RPMI8226 (cell line): ENCODE measurements around the gene ALDH1L2.
A peak's percentile ranks its signal among the peaks of the same experiment; 100 is the strongest.
"Not testable (repeated sequence)": the region's sequence is repeated elsewhere in the genome, so short reads cannot be mapped to it uniquely, and the experiment has no call there.

Experiments used
- DNase-seq: peaks from one replicate; pipeline ENCODE4 v3.0.0-alpha.2; 2015

The ALDH1L2 gene

DNA sequence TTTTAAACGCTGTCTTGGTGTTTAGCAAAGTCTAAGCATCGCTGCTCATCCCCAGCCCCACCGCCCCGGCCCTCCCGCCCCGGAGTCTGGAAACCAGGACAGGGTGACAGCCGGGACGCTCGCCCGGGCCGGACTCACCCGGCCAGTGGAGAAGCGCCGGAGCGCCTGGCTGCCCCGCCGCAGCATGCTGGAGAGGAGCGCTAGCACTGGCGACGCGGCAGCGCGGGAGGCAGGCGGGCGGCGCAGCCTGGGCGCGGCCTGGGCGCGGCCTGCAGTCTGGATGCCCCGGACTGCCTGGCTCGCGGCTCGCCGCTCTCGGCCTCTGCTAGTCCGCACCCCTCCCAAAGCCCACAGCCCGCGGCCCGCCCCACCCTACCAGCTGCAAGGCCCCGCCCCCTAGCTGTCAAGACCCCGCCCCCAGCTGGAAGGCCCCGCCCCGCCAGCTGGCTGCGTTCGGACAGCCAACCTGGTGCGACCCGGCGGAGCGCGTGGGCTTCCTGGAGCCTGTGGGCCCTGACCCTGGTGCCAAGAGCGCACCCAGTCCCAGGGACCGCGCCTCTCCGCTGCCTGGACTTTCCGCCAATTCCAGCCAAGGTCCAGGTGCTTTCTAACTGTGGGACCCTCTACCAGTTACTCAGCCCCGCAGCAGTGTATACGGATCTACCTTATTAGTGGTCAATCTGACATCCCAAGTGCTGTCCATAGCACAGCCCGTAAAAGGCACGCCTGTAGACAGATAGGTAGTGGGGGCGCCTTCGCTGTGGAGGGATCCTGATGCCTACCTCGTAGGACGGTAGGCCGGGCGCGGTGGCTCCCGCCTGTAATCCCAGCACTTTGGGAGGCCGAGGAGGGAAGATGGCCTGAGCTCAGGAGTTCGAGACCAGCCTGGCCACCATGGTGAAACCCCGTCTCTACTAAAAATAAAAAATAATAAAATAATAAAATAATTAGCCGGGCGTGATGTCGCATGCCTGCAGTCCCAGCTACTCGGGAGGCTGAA, at the start of gene ALDH1L2:
ALDH1L2 (minus strand) TSS at position 208 of the 1,000 bp plus-strand sequence; CDS start at position 186, 22 bp downstream.
- peak; percentile 49 for DNase-seq

DNA sequence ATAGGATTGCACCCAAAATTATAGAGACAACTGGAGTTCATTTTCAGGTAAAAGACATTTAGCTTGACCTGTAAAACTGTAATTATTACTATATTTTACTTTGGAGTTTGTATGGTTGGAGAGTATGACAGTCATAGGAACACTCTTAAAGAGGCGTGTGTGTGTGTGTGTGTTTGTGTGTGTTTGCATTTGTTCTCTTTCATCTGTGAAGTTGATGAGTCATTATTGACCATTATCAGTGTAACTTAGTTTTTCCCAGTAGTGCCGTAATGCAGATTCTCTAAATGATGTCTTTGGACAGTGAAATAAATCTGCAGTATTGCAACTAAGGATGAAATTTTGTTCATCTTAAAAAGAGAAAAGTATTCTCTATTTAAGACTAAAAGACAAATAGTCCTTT, 36.3 kb upstream of the ALDH1L2 start:
- DNase-seq, result no peak

DNA sequence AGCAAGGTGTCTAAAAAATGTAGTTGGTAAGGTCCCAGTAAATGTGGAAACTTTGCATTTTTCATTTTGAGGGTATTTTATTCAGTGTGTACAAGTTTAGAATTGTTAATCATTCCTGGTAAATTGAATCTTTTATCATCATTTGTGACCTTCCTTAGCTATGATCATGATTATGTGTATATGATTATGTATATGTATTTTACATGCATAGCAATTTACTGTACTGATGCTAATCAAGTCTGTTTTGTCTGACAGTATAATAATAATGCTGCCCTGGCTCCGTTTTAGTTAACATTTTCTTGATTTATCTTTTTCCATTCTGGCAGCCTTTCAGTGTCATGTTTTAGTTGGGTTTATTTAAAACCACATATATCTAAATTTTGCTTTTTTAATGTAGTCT, 32.7 kb upstream of the ALDH1L2 start:
- no peak for DNase-seq

DNA sequence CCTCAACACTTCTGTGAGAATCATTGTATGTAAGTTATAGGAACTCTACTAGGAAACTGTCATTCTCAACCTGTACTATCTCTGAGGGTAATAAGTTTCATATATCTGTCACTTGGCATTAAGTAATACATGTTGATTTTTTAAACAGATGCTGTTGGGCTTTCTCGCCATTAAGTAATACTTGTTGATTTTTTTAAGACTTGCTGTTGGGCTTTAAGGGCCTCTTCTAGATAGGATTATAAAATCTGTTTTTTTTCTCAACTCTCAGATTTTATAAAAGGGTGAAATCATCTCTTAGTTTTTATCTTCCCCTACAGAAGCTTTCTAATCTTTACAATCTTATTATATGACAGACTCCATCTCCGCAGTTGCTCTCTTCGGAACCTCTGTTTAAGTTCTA, 28.8 kb upstream of the ALDH1L2 start:
- no peak for DNase-seq

DNA sequence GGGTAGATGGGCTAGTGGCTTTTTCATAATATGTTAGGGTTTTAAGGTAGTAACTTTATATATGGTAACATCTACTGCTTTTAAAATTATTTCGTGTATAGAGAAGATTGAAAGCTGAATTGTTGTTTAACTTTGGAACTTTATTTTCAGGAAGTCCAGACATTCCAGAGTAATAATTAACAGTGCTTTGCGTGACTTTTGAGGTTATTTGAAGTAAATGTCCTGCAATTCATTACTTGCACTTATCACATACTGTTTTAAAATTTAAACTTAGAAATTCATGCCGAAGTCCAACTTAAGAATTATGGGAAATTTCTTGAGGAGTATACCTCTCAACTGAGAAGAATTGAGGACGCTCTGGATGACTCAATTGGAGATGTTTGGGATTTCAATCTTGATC, 26.6 kb upstream of the ALDH1L2 start:
- DNase-seq, result no peak

DNA sequence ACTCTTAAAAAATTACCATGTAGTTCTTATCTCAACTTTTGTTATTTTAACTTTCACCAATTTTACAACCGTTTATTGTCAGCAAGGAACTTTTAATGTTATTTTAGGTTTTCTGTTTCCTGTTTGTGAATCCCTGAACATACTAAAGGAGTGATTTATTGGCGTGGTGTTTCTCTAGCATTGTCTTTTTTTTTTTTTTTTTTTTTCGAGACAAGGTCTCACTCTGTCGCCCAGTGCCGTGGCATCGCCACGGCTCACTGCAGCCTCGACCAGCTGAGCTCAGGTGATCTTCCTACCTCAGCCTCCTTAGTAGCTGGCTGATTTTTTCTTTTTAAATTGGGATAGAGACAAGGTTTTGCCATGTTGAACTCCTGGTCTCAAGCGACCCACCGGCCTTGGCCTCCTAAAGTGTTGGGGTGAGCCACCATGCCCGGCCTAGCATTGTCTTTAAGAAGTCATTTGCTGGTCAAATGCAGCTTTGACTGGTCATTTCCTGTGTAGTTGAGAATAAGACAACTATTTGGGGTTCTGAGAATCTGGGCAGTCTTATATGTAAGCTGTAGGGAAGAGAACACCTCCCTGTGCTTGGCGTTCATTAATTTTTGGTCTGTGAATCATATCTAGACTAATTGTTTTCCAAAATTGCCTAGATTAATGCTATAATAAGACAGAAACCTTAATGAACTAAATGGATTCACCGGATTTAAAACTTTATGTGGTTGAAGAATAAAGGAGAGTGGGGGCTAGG, 25.4 kb upstream of the ALDH1L2 start:
- DNase-seq, result peak; percentile 9

DNA sequence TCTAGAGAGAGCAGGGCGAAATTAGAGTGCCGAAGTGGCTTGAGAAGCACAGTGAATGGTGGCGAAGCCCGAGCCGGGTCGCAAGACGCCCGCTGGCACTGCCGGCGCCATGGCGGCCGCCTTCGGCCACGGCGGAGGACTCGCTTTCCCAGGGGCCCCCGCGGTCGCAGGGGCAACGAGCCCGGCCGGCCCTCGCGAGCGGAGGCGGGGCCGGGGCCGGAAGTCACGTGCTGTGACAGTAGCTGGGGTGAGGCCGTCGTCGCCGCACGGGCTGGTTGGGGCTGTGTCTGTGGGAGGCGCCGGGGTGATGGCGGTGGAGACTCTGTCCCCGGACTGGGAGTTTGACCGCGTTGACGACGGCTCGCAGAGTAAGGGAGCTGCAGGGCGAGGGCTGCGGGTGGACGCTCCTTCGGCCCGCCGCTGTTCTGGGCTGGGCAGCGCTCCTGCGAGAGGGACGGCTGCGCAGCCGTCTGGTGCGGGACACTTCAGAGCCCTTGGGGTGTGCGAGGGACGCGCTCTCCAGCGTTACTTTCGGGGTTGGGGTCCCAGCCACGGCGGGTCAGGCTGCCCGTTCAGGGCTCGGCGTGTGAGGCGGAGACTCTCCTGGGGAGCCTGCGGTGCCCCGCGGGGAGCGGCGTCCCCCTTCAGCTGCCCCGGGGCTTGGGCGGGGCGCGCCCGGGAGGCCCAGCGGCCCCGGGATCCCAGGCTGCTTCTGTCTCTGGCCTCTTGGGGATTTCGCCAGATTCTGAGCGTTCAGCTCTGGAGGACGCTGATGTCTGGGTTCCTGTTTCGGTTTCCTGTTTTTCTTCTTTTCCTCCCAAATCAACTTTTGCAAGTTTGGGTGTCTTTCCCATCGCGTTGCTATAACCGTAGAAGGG, 23.5 kb upstream of the ALDH1L2 start, which contains the start of gene WASHC4:
WASHC4 (plus strand) TSS at position 238 of the 878 bp plus-strand sequence; CDS start at position 308, 70 bp downstream.
- DNase-seq, result peak; percentile 92

DNA sequence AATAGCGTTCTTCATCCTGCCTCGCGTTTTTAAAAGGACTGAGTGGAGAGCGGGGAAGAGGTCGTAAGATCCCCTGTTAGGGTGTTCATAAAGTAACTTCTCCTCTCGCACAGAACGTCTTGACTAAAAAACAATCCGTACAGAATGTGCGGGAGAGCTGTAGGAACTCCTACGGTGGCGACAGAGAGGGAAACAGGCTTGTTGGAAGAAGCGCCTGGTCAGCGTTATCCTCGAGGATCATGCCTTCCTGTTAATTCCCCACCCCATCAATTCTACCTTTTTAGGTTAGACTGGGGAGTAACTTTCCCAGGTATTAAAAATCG, 22.9 kb upstream of the ALDH1L2 start:
- DNase-seq, result no peak

DNA sequence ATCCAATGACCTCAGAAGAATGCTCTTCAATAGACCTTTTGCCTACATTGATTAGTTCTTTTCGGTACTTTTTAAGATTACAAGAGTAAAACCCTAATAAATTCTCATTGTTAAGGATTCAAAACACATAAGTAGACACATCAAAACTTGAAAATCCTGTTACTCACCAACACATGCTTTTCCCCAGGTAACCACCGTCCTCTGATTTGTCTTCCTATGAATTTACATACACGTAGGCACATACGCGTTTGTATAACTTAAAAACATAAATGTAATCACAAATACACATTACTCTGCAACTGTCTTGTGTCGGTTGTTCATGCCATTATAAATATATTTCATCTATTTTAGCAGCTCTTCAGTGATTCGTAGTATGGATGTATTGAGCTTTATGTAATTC, 22.4 kb upstream of the ALDH1L2 start:
- DNase-seq, result no peak

DNA sequence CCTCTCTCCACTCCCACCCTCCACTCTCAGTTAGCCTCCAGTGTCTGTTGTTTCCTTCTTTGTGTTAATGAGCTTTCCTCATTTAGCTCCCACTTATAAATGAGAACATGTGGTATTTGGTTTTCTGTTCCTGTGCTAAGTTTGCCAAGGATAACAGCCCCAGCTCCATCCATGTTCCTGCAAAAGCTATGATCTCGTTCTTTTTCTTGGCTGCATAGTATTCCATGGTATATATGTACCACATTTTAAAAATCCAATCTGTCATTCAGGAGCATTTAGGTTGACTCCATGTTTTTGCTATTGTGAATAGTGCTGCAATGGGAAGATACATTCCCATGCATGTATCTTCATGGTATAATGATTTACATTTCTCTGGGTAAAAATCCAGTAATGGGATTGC, 20.5 kb upstream of the ALDH1L2 start:
- DNase-seq, result no peak

DNA sequence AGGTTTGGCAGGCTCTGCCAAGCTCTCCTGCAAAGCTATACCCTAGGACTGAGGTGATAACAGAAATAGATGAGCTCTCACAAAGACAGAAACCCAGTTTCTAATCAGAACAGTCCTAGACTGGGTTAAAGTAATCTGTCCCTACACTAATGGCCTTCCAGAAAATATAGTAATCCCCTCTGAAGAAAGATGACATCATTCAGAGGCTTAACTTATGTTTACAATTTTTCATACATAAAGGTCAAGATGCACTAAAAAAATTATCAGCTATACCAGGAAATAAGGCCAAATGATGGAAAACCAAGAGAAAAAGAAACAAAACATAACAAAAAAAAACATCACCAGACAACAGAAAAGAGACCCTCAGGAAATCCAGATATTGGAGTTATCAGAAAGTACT, 18.4 kb upstream of the ALDH1L2 start:
- DNase-seq, result no peak

DNA sequence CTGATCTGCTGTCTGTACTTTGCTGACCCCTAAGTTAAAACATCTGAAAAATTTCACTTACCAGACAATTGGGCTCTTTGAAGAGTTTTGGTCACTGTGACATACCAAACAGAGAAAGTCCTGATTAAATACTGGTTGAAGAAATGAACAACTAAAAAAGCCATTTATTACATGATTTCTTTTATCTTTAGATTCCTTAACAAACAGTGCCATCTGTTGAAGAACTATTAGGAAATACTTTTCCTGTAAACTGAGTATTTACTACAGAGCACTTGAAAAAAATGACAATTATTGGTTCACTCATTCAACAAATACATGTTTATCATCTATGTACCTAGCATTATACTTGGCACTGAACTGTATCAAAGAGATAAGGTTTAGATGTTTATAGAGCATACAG, 16.7 kb upstream of the ALDH1L2 start:
- no peak for DNase-seq

DNA sequence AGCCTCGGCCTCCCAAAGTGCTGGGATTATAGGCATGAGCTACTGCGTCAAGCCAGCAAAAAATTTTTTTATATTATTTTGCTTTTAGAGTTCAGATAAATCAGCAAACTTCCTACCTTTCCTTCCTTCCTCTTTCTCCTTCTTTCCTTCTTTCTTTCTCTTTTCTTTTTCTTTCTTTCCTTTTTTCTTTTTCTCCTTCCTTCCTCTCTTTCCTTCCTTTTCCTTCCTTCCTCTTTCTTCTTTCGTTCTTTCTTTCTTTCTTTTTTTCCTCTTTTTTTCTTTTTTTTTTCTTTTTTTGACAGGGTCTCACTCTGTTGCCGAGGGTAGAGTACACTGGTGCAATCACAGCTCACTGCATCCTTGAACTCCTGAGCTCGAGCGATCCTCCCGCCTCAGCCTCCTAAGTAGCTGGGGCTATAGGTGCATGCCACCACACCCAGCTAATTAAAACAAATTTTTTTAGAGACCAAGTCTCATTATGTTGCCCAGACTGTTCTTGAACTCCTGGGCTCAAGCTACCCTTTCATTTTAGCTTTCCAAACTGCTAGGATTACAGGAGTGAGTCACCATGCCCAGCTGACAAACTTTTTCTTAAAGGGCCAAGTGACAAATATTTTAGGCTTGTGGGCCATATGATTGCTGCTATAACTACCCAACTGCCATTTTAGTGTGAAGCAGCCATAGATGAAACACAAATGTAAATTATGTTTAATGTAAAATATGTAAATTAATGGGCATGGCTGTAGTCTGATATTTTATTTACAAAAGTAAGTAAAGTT, 16.1 kb upstream of the ALDH1L2 start:
- no peak for DNase-seq

DNA sequence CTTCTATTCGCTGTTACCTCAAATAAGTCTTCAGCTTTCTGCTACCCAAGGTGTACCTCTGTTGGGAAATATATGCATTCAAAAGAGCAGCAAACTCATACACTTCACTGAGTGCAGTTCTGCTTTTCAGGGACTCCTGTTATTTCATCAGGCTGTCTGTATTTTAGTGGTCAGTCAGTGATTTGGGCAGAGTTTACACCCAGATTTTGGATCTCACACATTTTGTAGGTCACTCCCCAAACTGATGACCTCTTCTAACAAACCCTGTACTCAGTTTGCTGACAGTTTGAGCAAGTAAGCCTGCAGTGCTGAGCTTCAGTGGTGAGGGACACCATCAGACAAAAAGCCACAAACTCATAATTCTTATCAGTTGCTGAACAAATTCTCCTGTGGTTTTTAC, 15.1 kb upstream of the ALDH1L2 start:
- no peak for DNase-seq

DNA sequence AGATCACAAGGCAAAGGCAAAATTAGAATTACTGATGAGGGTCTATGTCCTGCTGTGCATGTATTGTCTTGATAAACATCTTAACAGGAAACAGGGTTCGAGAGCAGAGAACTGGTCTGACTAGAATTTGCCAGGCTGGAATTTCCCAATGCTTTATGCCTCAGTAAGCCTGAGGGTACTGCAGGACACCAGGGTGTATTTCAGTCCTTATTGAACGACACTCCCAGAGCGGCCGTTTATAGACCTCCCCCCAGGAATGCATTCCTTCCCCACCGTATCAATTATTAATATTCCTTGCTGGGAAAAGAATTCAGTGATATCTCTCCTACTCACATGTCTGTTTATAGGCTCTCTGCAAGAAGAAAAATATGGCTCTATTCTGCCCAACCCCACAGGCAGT, 11.1 kb upstream of the ALDH1L2 start:
- not testable (repeated sequence) for DNase-seq

DNA sequence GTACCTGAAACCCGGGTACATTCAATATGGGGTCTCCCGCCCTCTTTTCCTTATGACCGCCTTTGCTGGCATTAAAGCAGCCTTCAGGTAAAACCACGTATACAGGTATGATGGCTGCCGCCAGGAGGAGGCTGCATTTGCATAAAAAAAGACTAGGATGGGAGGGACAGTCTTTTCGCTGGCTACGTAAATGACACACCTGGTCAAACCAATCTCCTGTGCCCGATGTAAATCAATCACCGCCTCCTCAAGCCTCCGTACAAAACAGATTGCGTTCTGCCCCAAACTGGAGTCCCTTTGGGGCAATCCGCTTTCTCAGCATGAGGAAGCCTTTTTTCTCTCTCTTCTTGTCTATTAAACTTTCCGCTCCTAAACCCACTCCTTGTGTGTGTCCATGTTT, 8.1 kb upstream of the ALDH1L2 start:
- DNase-seq, result no peak

DNA sequence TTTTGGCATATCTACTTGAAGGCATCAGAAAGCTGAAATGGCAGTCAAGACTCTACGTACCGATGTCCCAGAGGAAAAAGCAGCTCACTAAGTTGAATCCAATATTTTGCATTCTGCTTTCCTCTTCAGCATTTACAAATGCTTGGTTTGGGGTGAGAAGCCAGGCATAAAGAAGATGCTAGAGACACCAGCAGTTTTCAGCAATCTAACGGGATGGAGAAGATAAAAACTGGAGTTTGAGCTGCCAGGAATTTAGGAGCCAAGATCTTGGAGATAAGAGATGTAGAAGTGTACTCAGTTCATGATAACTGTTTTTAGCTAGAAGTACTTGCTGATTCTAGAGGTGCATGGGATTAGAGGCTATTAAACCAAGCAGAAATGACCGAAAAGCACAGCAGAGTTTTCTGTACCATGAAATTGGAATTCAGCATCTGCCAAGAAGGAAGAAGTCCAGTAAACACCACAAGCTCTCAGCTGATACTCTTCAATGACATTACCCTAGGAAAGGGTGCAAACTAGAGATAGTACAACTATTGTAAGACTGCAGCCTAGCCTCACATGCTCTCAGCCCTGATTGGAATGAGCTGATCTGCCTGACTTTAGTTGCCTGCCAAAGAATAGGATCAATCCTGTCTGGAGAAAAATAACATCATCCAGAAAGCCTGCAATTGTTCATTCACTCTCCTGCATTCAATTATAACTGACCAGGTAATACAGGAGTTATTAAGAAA, 7.4 kb upstream of the ALDH1L2 start:
- no peak for DNase-seq

DNA sequence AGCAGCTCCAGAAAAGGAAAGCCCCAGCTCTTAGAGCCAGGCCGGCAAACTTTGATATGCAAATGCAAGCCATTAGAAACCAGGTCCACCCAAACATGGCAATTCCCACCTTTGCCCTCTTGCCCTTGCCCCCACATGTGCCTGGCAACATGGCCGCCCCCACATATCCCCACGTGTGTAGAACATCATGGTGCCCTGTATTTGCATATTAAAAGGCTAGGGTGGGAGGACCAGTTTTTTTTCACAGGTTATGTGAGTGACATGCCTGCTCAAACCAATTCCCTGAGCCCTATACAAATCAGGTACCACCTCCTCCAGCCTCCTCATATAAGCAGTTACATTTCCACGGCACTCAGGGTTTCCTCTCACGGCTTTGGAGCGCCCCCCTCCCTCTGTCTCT, 6.1 kb upstream of the ALDH1L2 start:
- DNase-seq, result no peak

DNA sequence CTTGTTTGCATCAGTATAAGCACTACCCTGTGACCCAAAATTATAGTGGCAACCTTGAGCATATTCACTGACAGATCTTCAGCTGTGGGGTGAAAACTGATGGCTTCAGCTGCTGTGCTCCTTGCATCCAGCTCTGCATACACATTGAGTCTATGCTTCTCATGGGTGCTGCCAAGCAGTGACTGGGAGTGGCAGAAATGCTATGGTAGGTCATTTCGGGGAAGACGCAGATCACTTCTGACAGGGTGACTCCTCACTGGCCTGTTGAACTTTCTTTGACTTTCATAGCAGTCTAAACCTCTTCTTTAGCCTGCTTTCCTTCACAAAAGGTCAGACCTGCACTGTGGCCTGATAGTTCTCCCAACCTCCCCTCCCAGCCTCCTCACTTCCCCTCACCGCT, 5.6 kb upstream of the ALDH1L2 start:
- DNase-seq, result no peak

DNA sequence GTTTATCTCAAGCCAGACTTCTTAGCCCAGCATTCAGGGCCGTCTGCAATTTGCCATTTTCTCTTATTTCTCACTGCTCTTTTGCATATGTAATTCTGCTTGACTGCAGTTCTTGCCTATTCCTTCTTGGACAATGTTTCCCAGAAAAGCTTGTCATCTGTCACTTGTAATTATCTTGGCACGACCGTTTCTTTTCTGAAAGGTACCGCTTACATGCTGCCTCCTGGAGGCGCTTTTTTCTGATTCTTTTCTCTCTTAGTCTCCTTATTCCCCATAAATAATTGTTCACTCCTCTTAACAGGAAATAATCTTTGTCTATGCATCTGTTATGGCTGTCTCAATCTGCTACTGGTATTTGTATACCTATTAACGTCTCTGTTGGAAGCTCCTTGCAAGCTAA, 1.2 kb upstream of the ALDH1L2 start:
- no peak for DNase-seq

DNA sequence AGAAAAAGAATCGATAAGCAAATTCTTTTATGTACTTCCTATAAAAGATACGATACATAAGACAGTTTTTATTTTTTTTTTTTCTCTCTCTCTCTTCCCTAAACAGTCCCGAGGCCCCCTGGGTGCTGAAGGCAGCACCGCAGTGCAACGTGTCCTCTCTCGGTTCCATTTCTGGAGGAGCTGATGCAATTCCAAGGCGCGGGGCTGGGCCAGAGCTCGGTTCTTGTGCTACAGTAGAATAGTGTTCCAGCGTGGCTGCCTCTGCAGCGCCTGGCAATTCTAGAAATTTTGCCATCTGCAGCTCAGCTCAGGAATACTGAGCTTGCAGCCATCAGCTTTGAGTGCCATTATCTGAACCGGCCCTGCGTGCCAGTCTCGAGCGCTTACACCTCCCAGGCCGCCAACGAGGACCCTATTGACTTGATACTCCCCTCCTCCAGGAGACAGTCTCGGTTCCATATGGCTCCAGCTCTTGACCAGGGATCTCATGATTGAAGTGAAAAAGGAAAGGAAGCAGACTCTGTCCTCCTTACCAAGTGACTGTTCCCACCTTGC, 630 bp downstream of the ALDH1L2 start:
- peak; percentile 23 for DNase-seq
